Endothelial cell of umbilical vein (primary cell): ENCODE results near the gene KIF26A.

Experiments used
- CTCF ChIP-seq, 2 donors: IDR thresholded peaks; 1 replicate in 1 of 2; 2 replicates in 1 of 2; pipeline ENCODE4 v1.5.1; 2011; ENCODE audit warnings: low read length in 2 of 2, mild to moderate bottlenecking in 2 of 2, moderate library complexity in 2 of 2, control low read depth in 1 of 2, inconsistent platforms in 1 of 2, low read depth in 1 of 2; ENCODE audit not compliant: insufficient read depth in 1 of 2; ENCODE audit errors: extremely low read depth in 1 of 2
- EZH2 ChIP-seq: IDR thresholded peaks from 2 replicates; pipeline ENCODE4 v1.6.1; 2012; ENCODE audit warnings: borderline replicate concordance, low read depth, mild to moderate bottlenecking, moderate library complexity, low read length, inconsistent platforms; ENCODE audit not compliant: severe bottlenecking
- FOS ChIP-seq: IDR thresholded peaks from 2 replicates; pipeline ENCODE4 v1.6.1; 2011; ENCODE audit warnings: mild to moderate bottlenecking, low read length, moderate library complexity, borderline replicate concordance; ENCODE audit not compliant: insufficient read depth
- GATA2 ChIP-seq: IDR thresholded peaks from 2 replicates; pipeline ENCODE4 v1.7.0; 2011; ENCODE audit warnings: low read depth, mild to moderate bottlenecking, moderate library complexity, mixed read lengths, low read length; ENCODE audit not compliant: insufficient read length, insufficient read depth
- JUN ChIP-seq: IDR thresholded peaks from 2 replicates; pipeline ENCODE4 v1.6.1; 2011; ENCODE audit warnings: borderline replicate concordance, low read depth; ENCODE audit not compliant: insufficient read length, insufficient read depth
- MAX ChIP-seq: IDR thresholded peaks from 2 replicates; pipeline ENCODE4 v1.6.1; 2011; ENCODE audit not compliant: insufficient read depth, insufficient read length
- POLR2A ChIP-seq: IDR thresholded peaks from 2 replicates; pipeline ENCODE4 v1.6.1; 2012; ENCODE audit warnings: low read depth, mild to moderate bottlenecking, control low read depth, low read length
- POLR2AphosphoS5 ChIP-seq: IDR thresholded peaks from 2 replicates; pipeline ENCODE4 v1.6.1; 2012; ENCODE audit warnings: low read depth, mild to moderate bottlenecking, control low read depth, low read length, moderate library complexity; ENCODE audit not compliant: insufficient read depth

GRCh38 chr14:104164041-104164440 lies 25.7 kb downstream of the KIF26A start:
- TF ChIP-seq JUN = no peak
- no peak for TF ChIP-seq CTCF (IDR thresholded peaks at IDR 0.05; ENCODE audit: extremely low read depth in 1 of 2, insufficient read depth in 1 of 2, low read depth in 1 of 2, low read length in 2 of 2)
- TF ChIP-seq POLR2A = no peak
- TF ChIP-seq FOS = no peak
- TF ChIP-seq EZH2 = no peak
- TF ChIP-seq POLR2AphosphoS5 = no peak
- TF ChIP-seq MAX = no peak
- no peak for TF ChIP-seq GATA2
